Endothelial cell of umbilical vein (primary cell): ENCODE data around the gene SPIRE1.

ENCODE experiments used
- EZH2 ChIP-seq: IDR thresholded peaks from 2 replicates; pipeline ENCODE4 v1.6.1; 2012; ENCODE audit warnings: borderline replicate concordance, low read depth, mild to moderate bottlenecking, moderate library complexity, low read length, inconsistent platforms; ENCODE audit not compliant: severe bottlenecking
- POLR2A ChIP-seq: IDR thresholded peaks from 2 replicates; pipeline ENCODE4 v1.6.1; 2012; ENCODE audit warnings: low read depth, mild to moderate bottlenecking, control low read depth, low read length
- TF ChIP-seq, protein P1 (sequence below), 2 donors: IDR thresholded peaks; 1 replicate in 1 of 2; 2 replicates in 1 of 2; pipeline ENCODE4 v1.5.1; 2011; ENCODE audit warnings: low read length in 2 of 2, mild to moderate bottlenecking in 2 of 2, moderate library complexity in 2 of 2, control low read depth in 1 of 2, inconsistent platforms in 1 of 2, low read depth in 1 of 2; ENCODE audit not compliant: insufficient read depth in 1 of 2; ENCODE audit errors: extremely low read depth in 1 of 2

DNA sequence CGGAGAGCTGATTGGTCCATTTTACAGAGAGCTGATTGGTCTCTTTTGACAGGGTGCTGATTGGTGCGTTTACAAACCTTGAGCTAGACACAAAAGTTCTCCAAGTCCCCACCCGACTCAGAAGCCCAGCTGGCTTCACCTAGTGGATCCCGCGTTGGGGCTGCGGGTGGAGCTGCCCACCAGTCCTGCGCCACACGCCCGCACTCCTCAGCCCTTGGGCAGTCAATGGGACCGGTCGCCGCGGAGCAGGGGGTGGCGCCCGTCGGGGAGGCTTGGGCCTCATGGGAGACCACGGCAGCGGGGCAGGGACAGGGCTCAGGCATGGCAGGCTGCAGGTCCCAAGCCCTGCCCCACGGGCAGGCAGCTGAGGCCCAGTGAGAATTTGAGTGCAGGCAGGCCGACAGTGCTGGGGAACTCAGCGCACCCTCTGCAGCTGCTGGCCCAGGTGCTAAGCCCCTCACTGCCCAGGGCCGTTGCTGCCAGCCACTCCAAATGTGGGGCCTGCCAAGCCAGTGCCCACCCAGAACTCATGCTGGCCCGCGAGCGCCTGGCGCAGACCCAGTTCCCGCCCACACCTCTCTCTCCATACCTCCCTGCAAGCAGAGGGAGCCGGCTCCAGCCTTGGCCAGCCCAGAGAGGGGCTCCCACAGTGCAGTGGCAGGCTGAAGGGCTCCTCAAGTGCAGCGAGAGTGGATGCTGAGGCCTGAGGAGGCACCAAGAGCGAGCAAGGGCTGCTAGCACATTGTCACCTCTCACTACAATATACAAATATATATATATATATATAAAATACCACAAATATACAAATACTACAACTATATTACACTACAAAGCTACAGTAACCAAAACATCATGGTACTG is 100.7 kb downstream of the SPIRE1 start:
- TF ChIP-seq, protein P1, sequence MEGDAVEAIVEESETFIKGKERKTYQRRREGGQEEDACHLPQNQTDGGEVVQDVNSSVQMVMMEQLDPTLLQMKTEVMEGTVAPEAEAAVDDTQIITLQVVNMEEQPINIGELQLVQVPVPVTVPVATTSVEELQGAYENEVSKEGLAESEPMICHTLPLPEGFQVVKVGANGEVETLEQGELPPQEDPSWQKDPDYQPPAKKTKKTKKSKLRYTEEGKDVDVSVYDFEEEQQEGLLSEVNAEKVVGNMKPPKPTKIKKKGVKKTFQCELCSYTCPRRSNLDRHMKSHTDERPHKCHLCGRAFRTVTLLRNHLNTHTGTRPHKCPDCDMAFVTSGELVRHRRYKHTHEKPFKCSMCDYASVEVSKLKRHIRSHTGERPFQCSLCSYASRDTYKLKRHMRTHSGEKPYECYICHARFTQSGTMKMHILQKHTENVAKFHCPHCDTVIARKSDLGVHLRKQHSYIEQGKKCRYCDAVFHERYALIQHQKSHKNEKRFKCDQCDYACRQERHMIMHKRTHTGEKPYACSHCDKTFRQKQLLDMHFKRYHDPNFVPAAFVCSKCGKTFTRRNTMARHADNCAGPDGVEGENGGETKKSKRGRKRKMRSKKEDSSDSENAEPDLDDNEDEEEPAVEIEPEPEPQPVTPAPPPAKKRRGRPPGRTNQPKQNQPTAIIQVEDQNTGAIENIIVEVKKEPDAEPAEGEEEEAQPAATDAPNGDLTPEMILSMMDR (IDR thresholded peaks at IDR 0.05; ENCODE audit: extremely low read depth in 1 of 2, insufficient read depth in 1 of 2, low read depth in 1 of 2, low read length in 2 of 2) = no peak
- TF ChIP-seq POLR2A (no peak), EZH2 (no peak)
